ENCODE results near the gene ZNF138.
"Not testable (repeated sequence)": the region's sequence is repeated elsewhere in the genome, so short reads cannot be mapped to it uniquely, and the experiment has no call there.

The ZNF138 gene

GRCh38 chr7:64768824-64769223, 25.4 kb upstream of the ZNF138 start:
- no peak for DNase-seq
- Mint-ChIP-seq H3K27ac (no peak overlapping the region), H3K4me1 (no peaks in the 10 kb centered on the region), H3K4me3 (no peak overlapping the region), H3K9me3 (peaks cover 48% of the 10 kb centered on the region), H3K27me3 (ENCODE audit: low read depth, poor library complexity) (no peaks in the 10 kb centered on the region), H3K36me3 (ENCODE audit: low read depth) (no peaks in the 10 kb centered on the region)
- TF ChIP-seq CTCF (IDR thresholded peaks at IDR 0.05) = no peak

- Mint-ChIP-seq H3K36me3 (ENCODE audit: low read depth) (no peaks in the 10 kb centered on the region), H3K4me3 (no peak overlapping the region), H3K27me3 (ENCODE audit: low read depth, poor library complexity) (no peaks in the 10 kb centered on the region), H3K9me3 (peaks cover 69% of the 10 kb centered on the region), H3K4me1 (no peaks in the 10 kb centered on the region), H3K27ac (no peak overlapping the region)
- no peak for TF ChIP-seq CTCF (IDR thresholded peaks at IDR 0.05)
- DNase-seq = no peak
Measured at GRCh38 chr7:64774204-64774842, 19.9 kb upstream of the ZNF138 start.

- TF ChIP-seq CTCF (IDR thresholded peaks at IDR 0.05) = no peak
- DNase-seq = no peak
- Mint-ChIP-seq H3K36me3 (ENCODE audit: low read depth) (no peaks in the 10 kb centered on the region), H3K27ac (no peak overlapping the region), H3K9me3 (peaks cover 72% of the 10 kb centered on the region), H3K4me3 (no peak overlapping the region), H3K4me1 (no peaks in the 10 kb centered on the region), H3K27me3 (ENCODE audit: low read depth, poor library complexity) (no peaks in the 10 kb centered on the region)
Measured at GRCh38 chr7:64775289-64775688, 18.9 kb upstream of the ZNF138 start.

GRCh38 chr7:64784842-64785241, 9.4 kb upstream of the ZNF138 start:
- not testable (repeated sequence) for H3K4me3 Mint-ChIP-seq; H3K36me3 Mint-ChIP-seq (ENCODE audit: low read depth); DNase-seq; H3K27me3 Mint-ChIP-seq (ENCODE audit: low read depth, poor library complexity); H3K27ac Mint-ChIP-seq; H3K4me1 Mint-ChIP-seq
- H3K9me3 Mint-ChIP-seq = peaks cover 61% of the 10 kb centered on the region

GRCh38 chr7:64787295-64787694, 6.9 kb upstream of the ZNF138 start:
- Mint-ChIP-seq H3K9me3 (peaks cover 45% of the 10 kb centered on the region), H3K4me1 (no peaks in the 10 kb centered on the region), H3K27ac (no peak overlapping the region), H3K4me3 (no peak overlapping the region), H3K27me3 (ENCODE audit: low read depth, poor library complexity) (peaks cover 20% of the 10 kb centered on the region), H3K36me3 (ENCODE audit: low read depth) (no peaks in the 10 kb centered on the region)
- DNase-seq = no peak
- no peak for TF ChIP-seq CTCF (IDR thresholded peaks at IDR 0.05)

- H3K36me3 Mint-ChIP-seq (ENCODE audit: low read depth); H3K4me3 Mint-ChIP-seq; H3K4me1 Mint-ChIP-seq; DNase-seq: not testable (repeated sequence)
- H3K27ac Mint-ChIP-seq = peak overlapping the region; percentile 54
- H3K9me3 Mint-ChIP-seq = peaks cover 37% of the 10 kb centered on the region
- H3K27me3 Mint-ChIP-seq (ENCODE audit: low read depth, poor library complexity) = peaks cover 20% of the 10 kb centered on the region
Measured at GRCh38 chr7:64789241-64789640, 5.0 kb upstream of the ZNF138 start.

GRCh38 chr7:64793106-64793755, 997 bp upstream of the ZNF138 start:
- Mint-ChIP-seq H3K4me3 (peak overlapping the region; percentile 61), H3K4me1 (peaks cover 16% of the 10 kb centered on the region), H3K27me3 (ENCODE audit: low read depth, poor library complexity) (peaks cover 20% of the 10 kb centered on the region), H3K27ac (no peak overlapping the region), H3K9me3 (peaks cover 33% of the 10 kb centered on the region), H3K36me3 (ENCODE audit: low read depth) (peaks cover 28% of the 10 kb centered on the region)
- no peak for DNase-seq
- TF ChIP-seq CTCF (IDR thresholded peaks at IDR 0.05) = no peak

All from nephron progenitor cell (in vitro differentiated cells).